ENCODE measurements around the gene APOL3.
"Not testable (repeated sequence)": the region's sequence is repeated elsewhere in the genome, so short reads cannot be mapped to it uniquely, and the experiment has no call there.

DNA sequence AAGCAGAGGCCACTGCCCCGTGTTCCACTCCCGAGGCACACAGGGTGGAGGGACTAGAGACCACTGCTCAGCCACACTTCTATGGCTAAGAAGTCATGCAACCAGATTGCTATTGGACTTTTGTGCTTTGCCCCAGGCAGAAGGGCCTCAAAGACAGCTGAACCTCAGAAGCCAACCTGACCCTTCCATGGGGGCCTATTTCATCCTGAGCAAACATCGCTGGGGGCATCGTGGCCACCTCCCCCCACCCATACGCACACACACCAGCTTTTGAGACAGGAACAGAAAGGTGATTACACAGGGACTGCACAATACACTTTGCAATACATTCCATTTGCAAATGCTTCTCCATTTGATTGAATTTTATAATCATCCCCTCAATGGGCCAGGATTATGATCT, 45.0 kb upstream of the APOL3 start:
- not testable (repeated sequence) for TF ChIP-seq SMC3 (IDR thresholded peaks at IDR 0.05; ENCODE audit: low read depth, low read length); CTCF (IDR thresholded peaks at IDR 0.05); NRF1 (IDR thresholded peaks at IDR 0.05; ENCODE audit: low read depth, low read length); ELF1 (IDR thresholded peaks at IDR 0.05); SIN3A (IDR thresholded peaks at IDR 0.05; ENCODE audit: borderline replicate concordance, low read depth, low read length); RXRA (IDR thresholded peaks at IDR 0.05; ENCODE audit: borderline replicate concordance, low read depth); JUND (IDR thresholded peaks at IDR 0.05)

Data from SK-N-SH (cell line).